DMS 273 treated with DMSO at 0.1 percent for 48 hours (cell line): Measurements from ENCODE around the gene KLF7.

Source experiments
- DNase-seq: peaks from one replicate; lab custom pipeline; 2025; lab: John Stamatoyannopoulos, UW

Gene KLF7

DNA sequence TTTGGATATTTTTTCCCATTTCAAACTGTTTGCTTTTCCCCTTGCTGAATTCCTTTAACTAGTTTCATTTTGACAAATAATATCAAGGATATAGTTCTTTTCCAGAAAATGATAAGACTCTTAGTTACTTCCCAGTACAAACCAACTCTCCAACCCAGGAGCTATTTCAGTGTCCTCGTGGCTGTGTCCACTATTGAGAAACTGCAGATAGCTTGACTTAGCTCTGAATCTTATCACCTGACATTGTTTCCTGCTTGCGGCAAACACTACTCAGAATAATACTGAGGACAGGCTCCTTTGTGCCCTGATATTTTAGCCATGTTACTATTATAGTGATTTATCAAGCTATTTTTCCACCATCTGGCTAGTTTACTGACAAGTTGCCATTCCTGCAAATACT, 74.6 kb downstream of the KLF7 start:
- no peak for DNase-seq

DNA sequence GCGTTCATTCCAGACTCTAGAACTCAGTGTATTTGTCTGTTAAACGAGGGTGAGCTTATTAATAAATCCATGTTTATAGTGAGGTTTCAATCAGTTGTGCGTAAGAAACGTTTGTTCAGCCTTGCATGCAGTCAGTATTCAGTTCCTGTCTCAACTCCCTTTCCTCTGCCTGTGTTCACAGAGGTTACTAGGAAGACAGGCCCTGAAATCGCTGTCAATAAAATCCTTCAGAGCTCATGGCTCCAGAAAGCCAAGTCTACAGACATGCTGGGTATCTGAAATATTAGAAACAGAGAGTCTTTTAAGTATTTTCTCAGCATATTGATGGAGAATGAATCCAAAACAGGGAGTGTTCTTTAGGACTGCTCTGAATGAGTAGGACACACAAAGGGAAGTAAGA, 75.4 kb downstream of the KLF7 start:
- DNase-seq: no peak

DNA sequence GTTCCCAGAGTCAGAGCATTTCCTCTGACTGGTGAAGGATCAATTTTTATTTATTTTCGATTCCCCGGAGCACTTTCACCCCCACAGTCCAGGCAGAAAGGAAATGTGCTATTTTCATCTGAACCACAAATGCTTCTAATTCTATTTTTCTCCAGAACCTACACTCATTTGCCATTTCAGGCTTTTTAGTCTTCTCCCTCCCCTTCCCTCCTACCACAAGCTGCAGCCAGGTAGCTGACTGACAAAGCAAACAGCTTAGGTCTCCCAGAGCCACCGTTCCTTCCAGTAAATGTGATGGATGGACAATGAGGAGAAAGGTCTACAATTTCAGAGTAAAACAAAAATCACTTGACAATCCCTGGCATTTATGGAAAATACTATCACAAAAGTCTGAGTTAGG, 76.9 kb downstream of the KLF7 start:
- DNase-seq: no peak

DNA sequence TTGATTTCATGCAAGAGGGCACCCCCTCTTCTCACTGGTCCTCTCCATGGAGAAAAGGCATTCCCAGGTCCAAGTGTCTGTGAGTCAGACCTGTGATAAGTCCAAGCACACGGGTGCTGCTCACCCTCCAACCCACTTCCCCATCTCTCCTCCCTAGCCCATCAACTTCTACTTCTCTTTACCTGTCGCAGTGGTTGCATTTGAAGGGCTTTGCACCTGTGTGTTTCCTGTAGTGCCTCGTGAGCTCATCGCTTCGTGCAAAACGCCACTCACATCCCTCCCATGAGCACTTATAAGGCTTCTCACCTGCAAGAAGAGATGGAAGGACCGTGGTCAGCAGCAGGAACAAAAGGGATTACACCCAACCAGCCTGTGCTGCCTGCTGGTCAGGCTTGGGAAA, 77.5 kb downstream of the KLF7 start:
- no peak for DNase-seq

DNA sequence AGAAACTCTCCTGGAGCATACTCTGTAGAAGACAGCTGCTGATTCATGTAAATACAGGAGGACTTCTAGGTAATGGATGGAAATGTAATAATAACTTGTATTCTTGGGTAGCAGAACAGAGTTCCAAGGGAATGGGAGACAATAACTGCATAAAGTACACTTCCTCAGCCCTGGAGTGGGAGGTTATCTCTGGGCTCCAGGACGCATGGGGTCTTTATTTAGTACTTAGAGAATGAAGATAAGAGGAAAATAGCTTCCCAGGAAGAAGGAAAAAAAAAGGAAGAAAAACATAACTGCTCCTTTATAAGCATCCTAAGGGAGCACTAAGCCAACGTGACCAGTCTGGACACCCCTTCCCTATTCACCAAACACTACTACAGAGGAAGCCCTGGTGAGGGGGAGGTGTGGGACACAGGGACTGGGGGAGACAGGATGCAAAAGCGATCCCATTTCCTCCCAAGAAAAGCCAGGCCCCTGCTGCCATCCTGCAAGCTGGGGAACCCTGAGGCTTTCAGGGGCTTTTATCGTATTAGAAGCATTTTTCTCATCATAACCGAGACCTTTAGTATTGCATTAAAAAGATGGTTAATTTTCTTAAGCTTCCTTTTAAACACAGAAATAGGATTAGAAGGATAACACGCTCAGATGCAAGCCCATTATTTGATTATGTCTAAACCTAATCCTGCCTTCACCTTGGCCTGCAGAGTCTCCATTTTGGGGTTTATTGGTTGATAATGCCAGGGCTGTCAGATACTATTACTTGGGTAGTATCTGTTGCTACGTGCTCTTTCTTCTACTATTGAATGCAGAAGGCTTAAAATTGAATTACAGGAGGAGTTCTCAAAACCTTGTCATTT, 78.5 kb downstream of the KLF7 start:
- no peak for DNase-seq

DNA sequence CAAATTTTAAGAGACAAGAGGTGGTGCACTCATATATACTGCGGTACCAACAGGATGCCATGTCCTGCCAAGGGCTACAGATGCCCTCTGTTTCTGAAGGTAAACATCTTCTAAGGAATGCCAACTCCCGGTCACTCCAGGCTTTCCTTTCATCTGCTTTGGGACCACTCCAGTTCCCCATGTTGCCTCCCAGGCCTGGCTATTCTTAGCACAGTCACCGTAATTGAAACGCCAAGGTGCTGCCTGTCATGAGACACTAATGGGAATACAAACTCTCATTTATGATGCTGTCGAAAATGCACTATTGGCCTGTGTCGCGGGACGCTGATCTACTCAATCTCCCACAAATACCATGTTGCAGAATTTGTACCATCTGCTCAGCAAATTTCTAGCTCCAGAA, 79.6 kb downstream of the KLF7 start:
- no peak for DNase-seq

DNA sequence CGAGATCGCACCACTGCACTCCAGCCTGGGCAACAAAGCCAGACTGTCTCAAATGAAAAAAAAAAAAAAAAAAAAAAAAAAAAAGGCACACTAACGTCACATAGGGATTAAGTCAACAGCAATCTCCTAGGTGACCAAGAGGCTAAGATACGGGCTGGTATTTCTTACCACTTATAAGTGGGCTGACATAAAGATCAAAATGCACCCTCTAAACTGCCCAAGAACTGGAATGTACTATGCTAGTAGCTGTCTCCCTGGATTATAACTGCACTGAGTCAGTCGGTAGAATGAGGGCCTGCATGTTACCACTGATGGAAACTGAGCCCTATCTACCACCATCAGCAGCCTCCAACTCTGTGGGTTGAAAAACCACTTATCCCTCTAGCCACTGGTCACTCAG, 80.6 kb downstream of the KLF7 start:
- no peak for DNase-seq

DNA sequence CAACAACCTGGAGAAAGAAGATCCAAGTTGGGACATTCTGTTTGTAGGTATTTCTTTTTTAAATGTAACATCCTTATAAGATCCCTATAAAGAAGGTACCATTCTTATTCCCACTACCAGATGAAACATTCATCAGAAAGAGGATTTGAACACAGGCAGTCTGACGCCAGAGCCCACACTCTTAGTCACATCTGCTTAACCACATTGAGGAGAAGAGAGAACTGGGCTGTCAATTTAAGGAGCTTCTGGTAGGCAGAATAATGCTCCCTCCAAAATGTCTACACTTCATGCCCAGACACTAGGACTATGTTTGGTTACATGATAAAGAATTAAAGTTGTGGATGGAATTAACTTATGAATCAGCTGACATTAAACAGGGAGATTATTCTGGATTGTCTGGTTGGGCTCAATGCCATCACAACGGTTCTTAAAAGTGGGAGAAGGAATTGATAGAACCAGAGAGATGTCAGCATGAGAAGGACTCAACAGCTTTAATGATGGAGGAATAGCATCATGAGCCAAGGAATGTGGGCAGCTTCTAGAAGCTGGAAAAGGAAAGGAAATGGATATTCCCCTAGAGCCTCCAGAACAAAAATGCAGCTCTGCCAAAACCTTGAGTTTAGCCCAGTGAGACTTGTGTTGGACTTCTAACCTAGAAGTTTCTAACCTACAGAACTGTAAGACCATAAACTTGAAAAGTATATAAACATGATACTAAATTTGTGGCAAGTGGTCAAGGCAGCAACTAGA, 82.2 kb downstream of the KLF7 start:
- DNase-seq: no peak

DNA sequence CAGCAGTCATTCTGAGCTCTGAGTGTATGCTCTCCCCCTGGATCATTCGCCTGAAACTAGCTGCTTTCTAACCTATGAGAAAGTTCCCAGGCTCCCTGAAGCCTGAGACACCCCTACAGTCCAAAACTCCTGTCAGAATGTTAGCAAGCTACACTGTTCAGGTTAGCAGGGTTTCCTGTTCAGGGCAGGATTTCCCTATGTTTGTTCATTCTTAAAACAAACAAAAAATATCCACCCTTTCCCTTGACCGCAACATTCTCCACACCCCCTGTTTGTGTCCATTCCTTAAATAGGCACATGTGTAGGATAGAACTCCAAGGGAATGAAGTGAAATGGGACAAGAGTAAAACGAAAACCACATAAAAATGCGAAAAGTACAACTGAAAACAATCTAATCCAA, 83.1 kb downstream of the KLF7 start:
- no peak for DNase-seq

DNA sequence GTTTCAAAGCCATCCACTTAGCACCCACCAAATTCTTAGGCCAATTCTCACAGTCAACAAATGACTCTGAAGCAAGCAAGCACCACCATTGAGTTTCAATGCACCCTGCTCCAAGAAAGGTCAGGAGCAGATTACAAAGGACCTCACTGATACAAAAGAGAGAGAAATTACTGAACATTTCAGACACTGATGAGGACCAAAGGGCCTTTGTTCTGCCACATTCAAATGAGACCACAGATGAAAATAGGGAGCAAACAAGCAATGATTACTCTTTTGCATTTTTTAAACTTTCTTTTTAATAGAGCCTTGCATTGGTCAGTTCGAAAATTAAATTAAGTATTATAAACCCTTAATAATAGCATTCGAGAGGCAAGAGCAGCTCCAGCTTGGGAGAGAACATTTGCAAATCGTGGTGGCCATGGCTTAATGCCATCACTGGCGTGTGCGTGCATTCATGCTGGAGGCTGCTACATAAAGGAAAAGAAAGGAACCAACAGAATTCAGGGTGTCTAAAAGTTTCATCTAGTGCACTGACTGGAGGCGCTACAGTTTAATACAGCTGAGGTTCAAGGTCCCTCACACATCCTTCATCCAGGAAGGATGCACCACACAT, 87.5 kb downstream of the KLF7 start:
- no peak for DNase-seq

DNA sequence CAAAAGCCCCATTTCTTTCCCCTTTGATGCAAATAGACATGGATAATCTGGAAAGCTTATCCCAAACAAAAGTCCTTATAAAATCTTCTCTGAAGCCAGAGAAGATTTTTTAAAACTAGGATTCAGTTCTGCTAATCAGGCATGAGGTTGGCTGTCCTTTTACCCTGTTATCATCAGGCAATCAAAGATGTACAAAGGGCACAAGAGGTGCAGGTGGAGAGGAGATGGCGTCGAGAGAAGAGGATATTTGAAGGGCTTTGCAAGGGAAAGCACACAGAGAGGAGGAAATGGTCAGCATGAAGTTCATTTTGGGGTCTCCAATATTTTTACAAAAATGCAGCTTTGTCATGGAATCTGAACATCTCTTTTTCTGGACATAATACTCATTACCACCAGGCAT, 88.5 kb downstream of the KLF7 start:
- no peak for DNase-seq

DNA sequence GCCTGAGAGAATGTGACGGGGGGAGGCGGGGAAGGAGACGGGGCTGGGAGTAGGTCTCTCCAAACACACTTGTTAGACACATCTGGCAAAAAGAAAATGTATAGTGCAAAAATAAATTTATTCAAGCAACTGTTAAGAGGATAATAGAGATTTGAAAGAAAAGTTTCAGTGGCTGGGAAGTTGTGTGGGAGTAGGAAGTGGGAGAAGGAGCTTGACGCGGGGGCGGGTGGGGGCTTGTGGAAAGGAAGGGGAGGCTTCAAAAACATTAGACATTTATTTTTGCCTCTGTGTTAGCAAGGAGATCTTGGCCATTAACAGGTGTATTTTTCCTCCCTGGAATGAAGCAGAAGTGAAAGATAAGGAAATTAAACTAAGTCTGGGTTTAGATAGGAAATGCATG, 90.3 kb downstream of the KLF7 start:
- no peak for DNase-seq

DNA sequence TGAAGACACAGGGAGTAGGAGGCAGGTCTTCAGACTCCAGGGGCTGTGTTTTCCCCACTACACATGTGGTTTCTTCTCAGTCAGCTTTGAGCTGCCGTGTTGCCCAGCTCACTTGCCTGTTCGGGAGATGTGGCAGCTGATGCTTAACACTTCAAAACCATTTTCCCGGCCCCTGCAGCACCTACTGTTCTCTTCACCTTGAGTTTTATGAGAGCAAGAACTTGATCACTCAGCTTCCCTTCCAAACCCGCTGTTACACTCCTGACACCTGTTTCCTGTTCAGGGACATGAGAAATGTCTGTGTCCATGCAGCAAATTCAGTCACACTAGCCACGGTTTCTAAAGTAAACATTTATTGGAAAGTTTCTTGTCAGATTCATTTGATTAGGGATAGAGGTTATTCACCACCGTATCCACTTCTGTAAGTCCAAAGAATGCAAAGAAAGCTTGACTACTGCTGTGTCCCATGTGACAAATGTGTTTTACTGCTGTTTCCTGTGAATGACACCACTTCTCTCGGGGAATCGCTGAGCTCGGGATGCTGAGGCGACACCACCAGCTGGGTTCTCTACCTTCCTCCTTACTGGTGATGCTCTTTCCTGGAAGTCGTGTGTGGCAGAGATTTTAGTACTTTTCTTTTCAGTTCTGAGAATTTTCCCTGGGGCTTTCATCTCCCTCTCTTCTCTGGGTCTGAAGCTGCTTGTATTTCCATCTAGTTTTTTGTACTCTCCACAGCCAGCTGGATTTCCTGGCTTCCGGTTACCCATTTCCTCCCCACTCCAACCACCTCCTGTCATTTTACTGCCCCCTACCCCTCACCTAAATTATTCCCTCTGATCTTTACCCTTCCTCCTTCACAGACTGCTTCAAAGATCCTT, 91.7 kb downstream of the KLF7 start:
- DNase-seq: no peak

DNA sequence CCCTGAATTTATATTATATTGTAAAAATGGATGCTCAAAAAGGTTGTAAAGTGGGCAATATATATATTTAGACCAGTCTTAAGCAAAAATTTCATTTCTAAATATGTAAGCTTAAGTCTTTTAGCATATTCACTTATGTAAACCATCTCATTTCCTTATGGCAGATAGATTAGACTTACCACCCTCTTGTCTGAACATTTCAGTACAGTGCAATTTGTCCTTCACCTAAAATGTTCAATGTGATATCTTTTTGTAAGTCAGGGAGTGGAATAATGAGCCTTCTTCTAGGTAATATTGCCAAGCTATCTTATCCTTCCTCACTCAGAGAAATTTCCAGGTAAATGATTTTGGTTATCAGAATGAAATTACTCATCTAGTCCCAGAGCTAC, 92.3 kb downstream of the KLF7 start:
- DNase-seq: no peak

DNA sequence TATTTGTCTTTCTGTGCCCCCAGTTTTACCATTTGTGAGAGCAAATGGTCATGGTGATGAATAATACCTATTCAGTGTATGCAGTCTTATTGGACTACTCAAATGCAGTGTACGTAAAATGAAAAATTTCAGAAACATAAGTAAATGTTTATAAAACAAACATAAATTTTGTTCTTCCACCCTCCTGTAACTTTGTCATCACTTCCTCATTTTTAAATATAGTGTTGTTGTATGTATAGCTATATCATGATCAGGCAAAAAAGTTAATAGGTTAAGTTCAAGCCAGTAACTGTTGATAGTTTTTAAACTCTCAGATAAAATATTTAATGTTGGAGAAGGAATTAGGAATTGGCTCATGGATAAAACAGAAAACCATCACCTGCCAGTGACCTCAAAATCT, 93.2 kb downstream of the KLF7 start:
- no peak for DNase-seq

DNA sequence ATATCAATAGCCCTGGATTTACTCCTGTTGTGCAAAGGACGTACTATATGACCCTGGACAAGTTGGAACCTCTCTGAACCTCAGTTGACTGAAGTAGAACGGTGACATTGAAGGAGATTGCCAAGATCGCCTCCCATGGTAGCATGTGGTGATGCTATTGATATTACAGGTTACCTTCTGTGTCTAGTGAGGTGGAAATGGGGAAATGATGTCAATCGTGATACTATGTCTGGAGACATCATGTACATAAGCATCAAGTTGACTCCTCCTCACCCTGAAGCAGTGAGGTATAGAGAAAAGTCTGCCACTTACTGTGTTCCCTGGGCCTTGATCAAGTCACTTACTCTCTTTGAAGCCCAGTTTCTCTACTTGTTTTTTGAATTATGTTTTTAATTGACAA, 93.9 kb downstream of the KLF7 start:
- no peak for DNase-seq

DNA sequence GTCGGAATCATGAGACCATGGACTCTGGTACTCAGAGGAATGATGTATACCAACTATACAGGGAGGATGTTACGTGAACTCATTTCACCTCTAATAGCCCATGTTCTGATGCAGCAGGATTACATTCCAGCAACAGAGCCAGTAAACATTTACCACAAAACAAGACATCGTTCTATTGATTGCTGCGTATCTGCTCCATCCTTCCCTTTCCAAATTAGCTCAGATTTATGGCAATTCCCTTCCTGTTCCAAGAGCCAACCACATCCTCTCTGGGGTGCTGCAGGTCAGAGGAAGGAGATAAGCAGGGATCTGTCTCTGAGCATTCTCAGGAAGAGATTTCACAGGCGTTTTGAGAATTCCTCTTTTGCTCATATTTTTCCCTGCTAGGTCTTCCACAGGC, 98.3 kb downstream of the KLF7 start:
- no peak for DNase-seq

DNA sequence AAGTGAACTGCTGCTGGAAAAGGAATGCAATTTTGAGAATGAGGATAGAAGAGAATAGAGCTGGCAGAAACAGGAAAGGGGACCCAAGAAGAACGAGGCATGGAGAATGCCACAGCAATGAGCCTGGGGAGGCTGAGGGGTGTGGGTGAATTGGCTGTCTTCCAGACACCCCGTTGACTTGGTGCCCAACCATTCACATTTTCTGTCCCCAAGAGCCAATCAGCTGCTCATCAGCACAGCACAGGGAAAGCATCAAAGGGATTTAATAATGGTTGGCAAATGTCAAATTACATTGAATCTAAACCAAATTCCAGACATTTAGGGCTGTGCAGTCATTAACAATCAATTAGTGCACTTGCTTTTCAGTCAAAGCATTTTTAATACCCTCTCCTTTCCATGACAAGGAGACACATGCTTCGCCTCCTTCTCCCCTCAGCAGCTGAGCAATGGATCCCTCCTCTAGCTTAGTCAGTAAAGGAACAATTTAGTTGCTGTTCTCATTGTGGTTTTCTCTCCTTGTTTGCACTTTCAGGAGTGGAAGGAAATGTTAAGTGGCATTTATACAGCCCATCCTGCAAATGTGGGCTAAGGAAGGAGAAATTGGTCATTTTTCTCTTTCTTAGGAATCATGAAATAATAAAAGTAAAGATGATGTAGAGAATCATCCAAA, 98.8 kb downstream of the KLF7 start:
- no peak for DNase-seq

DNA sequence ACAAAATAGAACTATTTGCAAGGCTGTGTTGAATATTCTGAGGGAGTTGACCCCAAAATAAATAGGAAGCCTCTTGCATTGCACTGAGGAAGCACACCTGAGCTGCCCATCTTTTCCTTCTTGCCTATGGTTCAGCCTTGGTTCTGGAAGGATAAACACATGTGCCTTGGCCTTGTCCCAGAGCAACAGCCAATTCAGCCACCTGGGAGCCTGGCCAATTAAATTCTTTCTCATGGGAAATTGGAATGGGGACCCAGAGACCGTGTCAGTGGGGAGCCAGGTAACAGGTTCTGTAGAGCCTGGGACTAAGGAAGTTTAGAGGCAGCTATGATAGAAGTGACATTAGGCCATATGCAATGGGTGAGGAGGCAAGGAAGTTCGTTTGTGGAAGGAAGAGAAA, 99.6 kb downstream of the KLF7 start:
- no peak for DNase-seq

DNA sequence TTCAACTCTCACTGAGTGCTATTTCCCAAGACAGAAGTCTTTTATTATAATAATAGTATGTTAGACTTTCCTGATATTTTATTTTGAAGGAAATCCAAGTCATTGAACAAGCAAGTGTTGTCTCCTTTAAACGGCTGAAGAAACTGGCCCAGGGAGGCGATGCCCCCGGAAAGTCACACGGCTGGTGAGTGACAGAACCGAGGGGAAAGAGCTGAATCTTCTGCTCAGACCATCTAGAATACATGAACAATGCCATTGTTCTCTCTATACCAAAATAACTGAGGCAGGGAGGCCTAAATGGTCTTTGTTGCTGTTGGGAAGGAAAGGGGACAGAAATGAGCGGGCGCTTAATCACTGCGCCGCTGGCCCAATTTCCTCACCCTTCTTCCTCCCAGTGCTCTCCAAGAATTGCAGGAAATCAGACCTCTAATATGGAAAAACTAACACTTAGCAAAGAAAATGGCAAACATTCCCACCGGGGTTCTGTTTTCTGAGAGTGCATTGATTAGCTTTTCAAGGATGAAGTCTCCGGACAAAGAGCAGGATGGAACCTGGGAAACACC, 101.5 kb downstream of the KLF7 start:
- DNase-seq: no peak

DNA sequence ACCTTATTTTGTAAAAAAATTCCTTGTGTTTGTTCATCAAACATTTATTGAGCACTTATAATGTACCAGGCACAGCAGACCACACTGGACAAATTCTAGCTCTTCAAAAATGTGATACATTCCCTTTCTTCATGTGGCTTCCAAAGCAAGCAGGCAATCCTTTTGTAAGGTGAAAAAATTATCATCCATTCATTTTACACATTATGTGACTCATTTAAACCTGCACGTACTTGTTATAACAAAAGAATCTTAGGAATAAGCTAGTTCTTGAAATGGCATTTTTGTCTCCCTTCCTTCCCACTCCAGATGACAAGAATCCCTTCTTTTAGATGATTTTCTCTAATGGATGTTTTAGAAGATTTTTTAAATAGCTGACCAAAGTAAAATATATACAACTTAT, 104.6 kb downstream of the KLF7 start:
- no peak for DNase-seq
